ENCODE results near the gene PCED1A.

Gene PCED1A

GRCh38 chr20:2826655-2827054, 13.8 kb downstream of the PCED1A start:
- no peak for DNase-seq
- H3K9me3 Mint-ChIP-seq = no peaks in the 10 kb centered on the region
- peaks cover 24 to 25% of the 10 kb centered on the region in 2 donors for H3K27me3 Mint-ChIP-seq
- no peak overlapping the region for H3K4me3 Mint-ChIP-seq
- H3K27ac Mint-ChIP-seq = no peak overlapping the region
- no peaks in the 10 kb centered on the region for H3K36me3 Mint-ChIP-seq
- ATAC-seq (replicated peaks) = no peak
- H3K4me1 Mint-ChIP-seq = peaks cover 2 to 4% of the 10 kb centered on the region in 2 donors

GRCh38 chr20:2825761-2826160, 14.7 kb downstream of the PCED1A start:
- H3K4me3 Mint-ChIP-seq = no peak overlapping the region
- H3K27ac Mint-ChIP-seq = no peak overlapping the region

GRCh38 chr20:2822073-2822472, 18.4 kb downstream of the PCED1A start:
- ATAC-seq (replicated peaks) = peak in 1 of 2 donors; percentile 67
- H3K4me1 Mint-ChIP-seq = peaks cover 4 to 14% of the 10 kb centered on the region in 2 donors
- DNase-seq = no peak
- no peaks in the 10 kb centered on the region for H3K36me3 Mint-ChIP-seq
- peaks cover 44 to 59% of the 10 kb centered on the region in 2 donors for H3K27me3 Mint-ChIP-seq
- H3K4me3 Mint-ChIP-seq = no peak overlapping the region
- H3K27ac Mint-ChIP-seq = no peak overlapping the region
- no peaks in the 10 kb centered on the region for H3K9me3 Mint-ChIP-seq

More at GRCh38 chr20:2825761-2826160, 14.7 kb downstream of the PCED1A start:
- peaks cover 4 to 8% of the 10 kb centered on the region in 2 donors for H3K4me1 Mint-ChIP-seq
- no peaks in the 10 kb centered on the region for H3K36me3 Mint-ChIP-seq
- H3K27me3 Mint-ChIP-seq = peaks cover 29 to 31% of the 10 kb centered on the region in 2 donors
- ATAC-seq (replicated peaks) (no peak), DNase-seq (no peak)
- H3K9me3 Mint-ChIP-seq = no peaks in the 10 kb centered on the region

GRCh38 chr20:2820896-2821869, 19.3 kb downstream of the PCED1A start:
- Mint-ChIP-seq H3K27me3 (peaks cover 40 to 56% of the 10 kb centered on the region in 2 donors), H3K9me3 (no peaks in the 10 kb centered on the region), H3K36me3 (no peaks in the 10 kb centered on the region), H3K4me3 (peak overlapping the region in 1 of 2 donors; percentile 12), H3K27ac (no peak overlapping the region), H3K4me1 (peaks cover 4 to 14% of the 10 kb centered on the region in 2 donors)
- no peak for DNase-seq
- ATAC-seq (replicated peaks) = peak in 1 of 2 donors; percentile 18

- H3K36me3 Mint-ChIP-seq = no peaks in the 10 kb centered on the region
- H3K9me3 Mint-ChIP-seq = no peaks in the 10 kb centered on the region
- DNase-seq (no peak), ATAC-seq (replicated peaks) (no peak)
- peaks cover 4 to 14% of the 10 kb centered on the region in 2 donors for H3K4me1 Mint-ChIP-seq
- H3K27me3 Mint-ChIP-seq = peaks cover 36 to 58% of the 10 kb centered on the region in 2 donors
- no peak overlapping the region for H3K4me3 Mint-ChIP-seq
- H3K27ac Mint-ChIP-seq = no peak overlapping the region
Measured at GRCh38 chr20:2820084-2820895, 20.2 kb downstream of the PCED1A start.

- no peak for DNase-seq
- peaks cover 4 to 14% of the 10 kb centered on the region in 2 donors for H3K4me1 Mint-ChIP-seq
- peaks cover 43 to 78% of the 10 kb centered on the region in 2 donors for H3K27me3 Mint-ChIP-seq
- no peak overlapping the region for H3K4me3 Mint-ChIP-seq
- H3K9me3 Mint-ChIP-seq = no peaks in the 10 kb centered on the region
- H3K27ac Mint-ChIP-seq = no peak overlapping the region
- no peak for ATAC-seq (replicated peaks)
- H3K36me3 Mint-ChIP-seq = no peaks in the 10 kb centered on the region
Measured at GRCh38 chr20:2817891-2818595, 22.4 kb downstream of the PCED1A start.

- ATAC-seq (replicated peaks) (no peak), DNase-seq (no peak)
- Mint-ChIP-seq H3K4me3 (no peak overlapping the region), H3K4me1 (peaks cover 4 to 14% of the 10 kb centered on the region in 2 donors), H3K36me3 (peaks cover 0 to under 1% of the 10 kb centered on the region in 2 donors), H3K27me3 (peaks cover 47 to 84% of the 10 kb centered on the region in 2 donors), H3K27ac (no peak overlapping the region), H3K9me3 (peaks cover 2 to 3% of the 10 kb centered on the region in 2 donors)
Measured at GRCh38 chr20:2817341-2817726, 23.1 kb downstream of the PCED1A start.

GRCh38 chr20:2816583-2817340, 23.7 kb downstream of the PCED1A start:
- ATAC-seq (replicated peaks) (no peak), DNase-seq (no peak)
- H3K27ac Mint-ChIP-seq = no peak overlapping the region
- peaks cover 51 to 84% of the 10 kb centered on the region in 2 donors for H3K27me3 Mint-ChIP-seq
- H3K4me3 Mint-ChIP-seq = no peak overlapping the region
- H3K36me3 Mint-ChIP-seq = peaks cover 0 to 2% of the 10 kb centered on the region in 2 donors
- peaks cover 3 to 8% of the 10 kb centered on the region in 2 donors for H3K9me3 Mint-ChIP-seq
- peaks cover 4 to 12% of the 10 kb centered on the region in 2 donors for H3K4me1 Mint-ChIP-seq

GRCh38 chr20:2816030-2816582, 24.3 kb downstream of the PCED1A start, which contains the start of gene TMEM239:
Gene TMEM239 (plus strand): TSS chr20:2816364. CDS start chr20:2816555, 191 bp downstream.
- ATAC-seq (replicated peaks) = no peak
- Mint-ChIP-seq H3K27me3 (peaks cover 52 to 84% of the 10 kb centered on the region in 2 donors), H3K9me3 (peaks cover 3 to 8% of the 10 kb centered on the region in 2 donors)

GRCh38 chr20:2815242-2815900, 25.1 kb downstream of the PCED1A start:
- H3K4me3 Mint-ChIP-seq = no peak overlapping the region
- H3K27me3 Mint-ChIP-seq = peaks cover 50 to 84% of the 10 kb centered on the region in 2 donors
- peaks cover 3 to 8% of the 10 kb centered on the region in 2 donors for H3K9me3 Mint-ChIP-seq
- H3K36me3 Mint-ChIP-seq = peaks cover 0 to 2% of the 10 kb centered on the region in 2 donors
- no peak overlapping the region for H3K27ac Mint-ChIP-seq
- DNase-seq = no peak
- H3K4me1 Mint-ChIP-seq = peaks cover 0 to 2% of the 10 kb centered on the region in 2 donors
- no peak for ATAC-seq (replicated peaks)

More at GRCh38 chr20:2816030-2816582, 24.3 kb downstream of the PCED1A start, which contains the start of gene TMEM239:
- no peak within 1 kb of the TSS for H3K4me3 Mint-ChIP-seq
- no peak within 1 kb of the TSS for H3K27ac Mint-ChIP-seq
- peaks cover 0 to 8% of the 10 kb centered on the region in 2 donors for H3K4me1 Mint-ChIP-seq
- peaks cover 0 to 2% of the 10 kb centered on the region in 2 donors for H3K36me3 Mint-ChIP-seq
- no peak for DNase-seq

GRCh38 chr20:2814587-2815051, 25.8 kb downstream of the PCED1A start, which contains the start of gene C20orf141:
Gene C20orf141 (plus strand): TSS chr20:2814987. CDS start chr20:2815185, 198 bp downstream.
- no peak within 1 kb of the TSS for H3K4me3 Mint-ChIP-seq
- H3K36me3 Mint-ChIP-seq = peaks cover 0 to 2% of the 10 kb centered on the region in 2 donors
- H3K27ac Mint-ChIP-seq = no peak within 1 kb of the TSS
- DNase-seq (no peak), ATAC-seq (replicated peaks) (no peak)
- no peaks in the 10 kb centered on the region for H3K4me1 Mint-ChIP-seq
- peaks cover 3 to 8% of the 10 kb centered on the region in 2 donors for H3K9me3 Mint-ChIP-seq
- H3K27me3 Mint-ChIP-seq = peaks cover 42 to 79% of the 10 kb centered on the region in 2 donors

GRCh38 chr20:2814076-2814475, 26.4 kb downstream of the PCED1A start:
- H3K27ac Mint-ChIP-seq = no peak overlapping the region
- ATAC-seq (replicated peaks) = no peak
- peaks cover 43 to 80% of the 10 kb centered on the region in 2 donors for H3K27me3 Mint-ChIP-seq
- H3K9me3 Mint-ChIP-seq = peaks cover 3 to 8% of the 10 kb centered on the region in 2 donors
- peaks cover 0 to 2% of the 10 kb centered on the region in 2 donors for H3K36me3 Mint-ChIP-seq
- H3K4me3 Mint-ChIP-seq = no peak overlapping the region
- H3K4me1 Mint-ChIP-seq = peaks cover 0 to 2% of the 10 kb centered on the region in 2 donors
- DNase-seq = no peak
